ENCODE data around the gene PIK3R6.

The PIK3R6 gene

GRCh38 chr17:8873801-8874715, 6.6 kb upstream of the PIK3R6 start:
- no peak for DNase-seq (ENCODE audit: extremely low read depth, low read depth)
- no peak overlapping the region for H3K4me3 ChIP-seq (replicated peaks; ENCODE audit: low read depth, low read length)
- no peak for TF ChIP-seq CTCF (IDR thresholded peaks at IDR 0.05; ENCODE audit: low read depth, low read length, missing control alignments)

GRCh38 chr17:8872705-8873435, 5.4 kb upstream of the PIK3R6 start:
- no peak overlapping the region for H3K4me3 ChIP-seq (replicated peaks; ENCODE audit: low read depth, low read length)
- no peak for TF ChIP-seq CTCF (IDR thresholded peaks at IDR 0.05; ENCODE audit: low read depth, low read length, missing control alignments)
- no peak for DNase-seq (ENCODE audit: extremely low read depth, low read depth)

GRCh38 chr17:8872036-8872704, 4.7 kb upstream of the PIK3R6 start:
- no peak for DNase-seq (ENCODE audit: extremely low read depth, low read depth)
- TF ChIP-seq CTCF (IDR thresholded peaks at IDR 0.05; ENCODE audit: low read depth, low read length, missing control alignments) = no peak
- no peak overlapping the region for H3K4me3 ChIP-seq (replicated peaks; ENCODE audit: low read depth, low read length)

GRCh38 chr17:8871081-8871581, 3.7 kb upstream of the PIK3R6 start:
- no peak overlapping the region for H3K4me3 ChIP-seq (replicated peaks; ENCODE audit: low read depth, low read length)
- DNase-seq (ENCODE audit: extremely low read depth, low read depth) = no peak
- TF ChIP-seq CTCF (IDR thresholded peaks at IDR 0.05; ENCODE audit: low read depth, low read length, missing control alignments) = no peak

GRCh38 chr17:8870406-8871040, 3.0 kb upstream of the PIK3R6 start:
- no peak for DNase-seq (ENCODE audit: extremely low read depth, low read depth)
- TF ChIP-seq CTCF (IDR thresholded peaks at IDR 0.05; ENCODE audit: low read depth, low read length, missing control alignments) = no peak

GRCh38 chr17:8869114-8869815, 1.8 kb upstream of the PIK3R6 start:
- no peak for DNase-seq (ENCODE audit: extremely low read depth, low read depth)
- H3K4me3 ChIP-seq (replicated peaks; ENCODE audit: low read depth, low read length) = no peak overlapping the region
- TF ChIP-seq CTCF (IDR thresholded peaks at IDR 0.05; ENCODE audit: low read depth, low read length, missing control alignments) = no peak

More at GRCh38 chr17:8870406-8871040, 3.0 kb upstream of the PIK3R6 start:
- no peak overlapping the region for H3K4me3 ChIP-seq (replicated peaks; ENCODE audit: low read depth, low read length)

Measured in HFF-Myc (cell line).